ENCODE data around the gene RSF1. TPM values are rescaled to one million over a fixed set of nuclear protein-coding genes. Genes with fewer than 3 reads are reported as not detected.

The RSF1 gene
- total and polyA plus RNA-seq, 3 experiments from 2014 or later = 51.2 to 57.0 (median 54.2) TPM

DNA sequence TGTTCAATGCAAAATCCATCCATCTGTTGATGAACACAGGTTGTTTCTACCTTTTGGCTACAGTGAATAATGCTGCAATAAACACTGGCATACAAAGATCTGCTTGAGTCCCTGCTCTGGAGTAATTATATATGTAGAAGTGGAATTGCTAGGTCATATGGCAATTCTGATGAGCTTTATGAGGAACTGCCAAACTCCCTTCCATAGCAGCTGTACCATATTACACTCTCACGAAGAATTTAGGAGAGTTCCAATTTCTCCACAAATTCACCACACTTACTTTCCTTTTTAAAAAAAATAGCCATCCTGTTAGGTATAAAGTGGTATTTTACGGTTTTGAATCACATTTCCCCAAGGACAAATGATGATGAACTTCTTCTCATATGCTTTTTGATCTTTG, 62.2 kb downstream of the RSF1 start:
- Mint-ChIP-seq H3K36me3 (peaks cover 4 to 71% (median 20%) of the 10 kb centered on the region in 3 donors), H3K27ac (peak overlapping the region in 2 of 8 donors; percentile 7 to 29), H3K27me3 (no peaks in the 10 kb centered on the region), H3K4me3 (no peak overlapping the region), H3K4me1 (peaks cover 29 to 46% (median 37%) of the 10 kb centered on the region in 3 donors), H3K9me3 (no peaks in the 10 kb centered on the region)
- Histone ChIP-seq H3K9me3 (ENCODE audit: low read length) (no peaks in the 10 kb centered on the region), H3K27ac (ENCODE audit: low read depth, low read length) (no peak overlapping the region), H3K4me3 (ENCODE audit: low read length) (no peak overlapping the region), H3K36me3 (ENCODE audit: insufficient read depth, low read length) (peaks cover 12% of the 10 kb centered on the region), H3K27me3 (ENCODE audit: insufficient read depth, low read length, poor library complexity, severe bottlenecking) (no peaks in the 10 kb centered on the region), H3K4me1 (ENCODE audit: insufficient read depth, low read length) (no peaks in the 10 kb centered on the region)
- ChIA-PET POLR2A (no interaction called here), CTCF (no interaction called here)
- no peak for DNase-seq

DNA sequence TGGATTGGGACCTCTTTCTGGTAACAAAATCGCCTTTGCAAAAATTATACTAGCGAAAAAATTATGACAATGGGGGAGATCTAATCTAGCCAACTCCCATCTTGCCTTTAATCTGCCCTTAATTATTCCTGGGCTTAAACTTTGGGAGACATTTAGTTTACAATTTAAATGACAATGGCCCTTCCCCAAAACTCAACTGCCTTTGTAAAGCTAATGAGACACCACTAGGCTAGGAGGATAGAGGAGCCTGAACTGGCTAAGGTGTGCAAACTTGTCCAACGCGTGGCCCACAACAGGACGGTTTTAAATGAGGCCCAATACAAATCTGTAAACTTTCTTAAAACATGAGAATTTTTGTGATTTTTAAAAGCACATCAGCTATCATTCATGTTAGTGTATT, 67.3 kb downstream of the RSF1 start:
- Mint-ChIP-seq H3K36me3 (peaks cover 4 to 52% (median 16%) of the 10 kb centered on the region in 3 donors), H3K4me1 (peaks cover 50 to 69% (median 60%) of the 10 kb centered on the region in 3 donors), H3K4me3 (no peak overlapping the region), H3K27me3 (no peaks in the 10 kb centered on the region), H3K27ac (no peak overlapping the region), H3K9me3 (no peaks in the 10 kb centered on the region)
- H3K4me3 ChIP-seq (ENCODE audit: low read length) = no peak overlapping the region
- ChIA-PET CTCF (no interaction called here), POLR2A (no interaction called here)
- no peaks in the 10 kb centered on the region for H3K9me3 ChIP-seq (ENCODE audit: low read length)
- H3K27ac ChIP-seq (ENCODE audit: low read depth, low read length) = no peak overlapping the region
- no peaks in the 10 kb centered on the region for H3K4me1 ChIP-seq (ENCODE audit: insufficient read depth, low read length)
- H3K27me3 ChIP-seq (ENCODE audit: insufficient read depth, low read length, poor library complexity, severe bottlenecking) = no peaks in the 10 kb centered on the region
- no peak for DNase-seq
- peaks cover 6% of the 10 kb centered on the region for H3K36me3 ChIP-seq (ENCODE audit: insufficient read depth, low read length)

DNA sequence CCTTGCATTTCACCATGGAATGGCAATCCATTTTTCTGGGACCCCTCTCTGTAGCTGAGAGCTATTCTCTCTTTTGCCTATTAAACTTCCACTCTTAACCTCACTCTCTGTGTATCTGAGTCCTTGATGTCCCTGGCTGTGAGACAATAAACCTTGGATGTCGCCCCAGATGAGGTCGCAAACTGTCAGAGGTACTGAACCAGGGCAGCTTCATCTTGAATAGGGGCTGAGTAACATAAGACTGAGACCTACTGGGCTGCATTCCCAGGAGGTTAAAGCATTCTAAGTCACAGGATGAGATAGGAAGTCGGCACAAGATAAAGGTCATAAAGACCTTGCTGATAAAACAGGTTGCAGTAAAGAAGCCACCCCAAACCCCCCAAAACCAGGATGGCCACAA, 68.0 kb downstream of the RSF1 start:
- H3K27me3 Mint-ChIP-seq = no peaks in the 10 kb centered on the region
- no peaks in the 10 kb centered on the region for H3K9me3 Mint-ChIP-seq

DNA sequence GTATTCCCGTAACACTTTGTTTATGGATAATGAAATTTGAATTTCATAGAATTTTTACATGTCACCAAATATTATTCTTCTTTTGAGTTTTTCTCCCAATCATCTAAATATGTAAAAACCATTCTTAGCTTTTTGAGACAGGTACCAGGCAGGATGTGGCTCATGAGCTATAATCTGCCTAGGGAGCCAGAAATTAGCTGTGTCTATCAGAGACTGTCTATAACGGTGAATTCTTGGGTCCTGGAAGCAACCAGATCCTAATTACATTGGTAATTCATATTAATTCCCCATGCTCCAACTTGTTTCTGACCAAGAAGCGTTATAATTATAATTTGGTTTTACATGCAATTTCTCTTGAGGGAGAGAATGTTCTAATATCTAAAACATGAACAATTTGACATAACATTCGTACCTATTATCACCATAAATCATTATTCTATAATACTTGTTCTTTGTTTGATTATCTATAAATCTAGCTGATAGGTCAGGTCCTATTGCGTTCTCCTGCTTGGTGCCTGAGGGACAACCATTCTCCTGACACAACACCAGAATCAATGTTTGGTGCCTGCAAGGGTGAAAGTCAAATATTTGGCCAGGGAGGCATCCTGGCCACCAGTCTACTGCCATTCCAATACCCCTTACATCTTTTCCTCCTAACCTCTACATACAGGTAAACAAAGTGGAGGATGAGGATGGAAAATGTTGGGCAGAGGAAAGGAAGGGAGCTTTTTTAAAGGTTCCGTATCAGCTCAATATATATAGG, 69.9 kb downstream of the RSF1 start:
- peaks cover 4 to 48% (median 14%) of the 10 kb centered on the region in 3 donors for H3K36me3 Mint-ChIP-seq
- Histone ChIP-seq H3K4me1 (ENCODE audit: insufficient read depth, low read length) (no peaks in the 10 kb centered on the region), H3K27me3 (ENCODE audit: insufficient read depth, low read length, poor library complexity, severe bottlenecking) (no peaks in the 10 kb centered on the region), H3K36me3 (ENCODE audit: insufficient read depth, low read length) (peaks cover 6% of the 10 kb centered on the region), H3K4me3 (ENCODE audit: low read length) (no peak overlapping the region), H3K27ac (ENCODE audit: low read depth, low read length) (no peak overlapping the region), H3K9me3 (ENCODE audit: low read length) (no peaks in the 10 kb centered on the region)
- peak overlapping the region in 1 of 7 donors; percentile 54 for H3K4me3 Mint-ChIP-seq
- ChIA-PET CTCF (no interaction called here), POLR2A (no interaction called here)
- DNase-seq = no peak
- no peaks in the 10 kb centered on the region for H3K9me3 Mint-ChIP-seq
- no peaks in the 10 kb centered on the region for H3K27me3 Mint-ChIP-seq
- peaks cover 53 to 72% (median 67%) of the 10 kb centered on the region in 3 donors for H3K4me1 Mint-ChIP-seq
- no peak overlapping the region for H3K27ac Mint-ChIP-seq

More for the DNA sequence above, 68.0 kb downstream of the RSF1 start:
- H3K4me3 Mint-ChIP-seq = no peak overlapping the region
- Histone ChIP-seq H3K4me3 (ENCODE audit: low read length) (no peak overlapping the region), H3K4me1 (ENCODE audit: insufficient read depth, low read length) (no peaks in the 10 kb centered on the region), H3K27ac (ENCODE audit: low read depth, low read length) (no peak overlapping the region), H3K27me3 (ENCODE audit: insufficient read depth, low read length, poor library complexity, severe bottlenecking) (no peaks in the 10 kb centered on the region), H3K36me3 (ENCODE audit: insufficient read depth, low read length) (peaks cover 6% of the 10 kb centered on the region), H3K9me3 (ENCODE audit: low read length) (no peaks in the 10 kb centered on the region)
- H3K27ac Mint-ChIP-seq = peak overlapping the region in 1 of 8 donors; percentile 47
- peaks cover 53 to 69% (median 64%) of the 10 kb centered on the region in 3 donors for H3K4me1 Mint-ChIP-seq
- ChIA-PET CTCF (no interaction called here), POLR2A (no interaction called here)
- no peak for DNase-seq
- H3K36me3 Mint-ChIP-seq = peaks cover 4 to 50% (median 16%) of the 10 kb centered on the region in 3 donors

DNA sequence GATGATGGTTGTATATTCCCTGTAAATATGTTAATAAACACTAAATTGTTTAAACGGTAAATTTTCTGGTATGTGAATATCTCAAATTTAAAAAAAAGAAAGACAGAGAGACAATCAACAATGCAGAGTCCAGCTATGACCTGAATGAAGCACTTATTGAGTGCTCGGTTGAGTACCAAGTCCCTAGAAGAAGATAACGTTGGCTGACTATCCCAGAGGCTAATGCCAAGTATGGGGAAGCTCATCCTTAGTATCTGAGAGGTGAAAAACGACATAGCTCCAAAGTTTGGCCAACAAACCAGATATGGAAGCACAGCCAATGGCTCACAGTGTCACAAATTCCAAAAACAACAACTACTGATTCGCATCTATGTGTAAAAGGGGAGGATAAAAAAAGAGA, 71.3 kb downstream of the RSF1 start:
- DNase-seq = no peak
- POLR2A ChIA-PET = no interaction called here
- Histone ChIP-seq H3K27me3 (ENCODE audit: insufficient read depth, low read length, poor library complexity, severe bottlenecking) (no peaks in the 10 kb centered on the region), H3K4me1 (ENCODE audit: insufficient read depth, low read length) (no peaks in the 10 kb centered on the region), H3K27ac (ENCODE audit: low read depth, low read length) (no peak overlapping the region), H3K4me3 (ENCODE audit: low read length) (no peak overlapping the region), H3K9me3 (ENCODE audit: low read length) (no peaks in the 10 kb centered on the region), H3K36me3 (ENCODE audit: insufficient read depth, low read length) (no peaks in the 10 kb centered on the region)
- no peaks in the 10 kb centered on the region for H3K27me3 Mint-ChIP-seq
- CTCF ChIA-PET = no interaction called here
- H3K27ac Mint-ChIP-seq = peak overlapping the region in 1 of 8 donors; percentile 18
- no peaks in the 10 kb centered on the region for H3K9me3 Mint-ChIP-seq
- peaks cover 47 to 69% (median 68%) of the 10 kb centered on the region in 3 donors for H3K4me1 Mint-ChIP-seq
- no peak overlapping the region for H3K4me3 Mint-ChIP-seq
- peaks cover 0 to 47% (median 12%) of the 10 kb centered on the region in 3 donors for H3K36me3 Mint-ChIP-seq

DNA sequence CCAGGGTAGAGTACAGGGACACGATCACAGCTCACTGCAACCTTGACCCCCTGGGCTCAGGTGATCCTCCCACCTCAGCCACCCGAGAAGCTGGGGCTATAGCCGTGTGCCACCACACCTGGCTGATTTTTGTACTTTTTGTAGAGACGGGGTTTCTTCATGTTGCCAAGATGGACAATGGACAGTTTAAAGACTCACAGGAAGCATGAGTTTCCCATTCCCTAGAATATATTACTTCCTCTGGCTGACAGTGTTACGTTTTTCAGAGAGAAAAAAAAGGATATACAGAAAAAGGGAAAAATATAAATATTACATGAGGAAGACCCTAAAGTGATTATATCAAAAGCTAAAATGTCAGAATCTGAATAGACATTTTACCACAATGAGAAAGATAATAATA, 72.3 kb downstream of the RSF1 start:
- no peaks in the 10 kb centered on the region for H3K9me3 ChIP-seq (ENCODE audit: low read length)
- H3K27ac ChIP-seq (ENCODE audit: low read depth, low read length) = no peak overlapping the region
- H3K36me3 ChIP-seq (ENCODE audit: insufficient read depth, low read length) = no peaks in the 10 kb centered on the region
- POLR2A ChIA-PET = no interaction called here
- no peak overlapping the region for H3K27ac Mint-ChIP-seq
- H3K4me3 Mint-ChIP-seq = no peak overlapping the region
- no peaks in the 10 kb centered on the region for H3K27me3 Mint-ChIP-seq
- no peak for DNase-seq
- peaks cover 43 to 64% (median 61%) of the 10 kb centered on the region in 3 donors for H3K4me1 Mint-ChIP-seq
- H3K4me3 ChIP-seq (ENCODE audit: low read length) = no peak overlapping the region
- no peaks in the 10 kb centered on the region for H3K27me3 ChIP-seq (ENCODE audit: insufficient read depth, low read length, poor library complexity, severe bottlenecking)
- no peaks in the 10 kb centered on the region for H3K9me3 Mint-ChIP-seq
- H3K36me3 Mint-ChIP-seq = peaks cover 0 to 40% (median 5%) of the 10 kb centered on the region in 3 donors
- CTCF ChIA-PET = no interaction called here
- no peaks in the 10 kb centered on the region for H3K4me1 ChIP-seq (ENCODE audit: insufficient read depth, low read length)

DNA sequence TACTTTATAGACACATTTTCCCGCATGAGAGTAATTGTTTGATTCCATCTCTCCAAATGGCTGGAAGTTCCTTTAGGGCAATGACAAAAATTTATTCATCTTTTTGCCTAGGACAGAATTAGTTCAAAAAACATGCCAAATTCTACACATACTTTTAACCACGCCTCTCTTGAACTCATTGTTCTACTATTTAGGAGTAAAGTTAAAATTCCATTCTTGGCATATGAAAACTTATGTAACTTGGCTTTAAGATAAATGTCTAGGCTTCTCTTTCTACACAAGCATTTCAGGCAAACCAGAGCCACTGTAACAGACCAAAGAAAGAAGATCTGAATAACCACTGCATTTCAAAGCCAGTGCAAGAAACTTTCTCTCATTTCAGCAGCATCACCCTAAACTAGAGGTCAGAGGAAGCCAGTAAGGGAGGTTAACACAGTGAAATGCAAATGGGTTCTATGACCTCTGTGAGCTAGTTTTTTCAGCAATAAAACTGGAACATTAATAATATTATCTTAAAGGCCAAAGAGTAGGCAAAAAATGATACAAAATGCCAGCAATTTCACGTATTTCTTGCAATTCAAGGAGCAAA, 73.0 kb downstream of the RSF1 start:
- H3K36me3 Mint-ChIP-seq = peaks cover 0 to 41% (median 10%) of the 10 kb centered on the region in 3 donors
- peak overlapping the region in 3 of 8 donors; percentile 25 to 51 (median 50) for H3K27ac Mint-ChIP-seq
- Histone ChIP-seq H3K4me1 (ENCODE audit: insufficient read depth, low read length) (no peaks in the 10 kb centered on the region), H3K27ac (ENCODE audit: low read depth, low read length) (no peak overlapping the region), H3K4me3 (ENCODE audit: low read length) (no peak overlapping the region), H3K9me3 (ENCODE audit: low read length) (no peaks in the 10 kb centered on the region), H3K36me3 (ENCODE audit: insufficient read depth, low read length) (no peaks in the 10 kb centered on the region), H3K27me3 (ENCODE audit: insufficient read depth, low read length, poor library complexity, severe bottlenecking) (no peaks in the 10 kb centered on the region)
- H3K9me3 Mint-ChIP-seq = no peaks in the 10 kb centered on the region
- no peak for DNase-seq
- POLR2A ChIA-PET = interaction anchor here (0.5 kb wide), 1 partner anchor 19 kb away, joined by 5 read pairs; no protein-coding TSS in a partner anchor
- H3K4me1 Mint-ChIP-seq = peaks cover 41 to 58% (median 56%) of the 10 kb centered on the region in 3 donors
- no peak overlapping the region for H3K4me3 Mint-ChIP-seq
- CTCF ChIA-PET = no interaction called here
- peaks cover 0 to 2% of the 10 kb centered on the region in 2 donors for H3K27me3 Mint-ChIP-seq

DNA sequence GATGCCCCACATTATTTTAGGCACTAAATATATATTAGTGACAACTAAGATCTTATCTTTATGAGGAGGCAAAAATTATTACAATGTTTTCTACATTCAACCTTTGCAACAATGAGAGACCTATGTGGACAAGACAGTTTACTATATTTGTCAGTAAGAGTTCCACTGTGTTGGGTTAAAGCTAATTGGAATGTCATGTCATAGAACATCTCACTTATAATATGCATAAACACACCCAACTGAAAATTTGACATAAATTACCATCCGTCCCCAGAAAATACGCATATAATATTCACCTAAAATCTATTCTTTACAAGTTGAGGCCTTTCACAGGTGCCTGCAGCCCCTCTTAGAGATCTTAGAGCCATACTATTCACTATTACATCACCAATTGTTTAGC, 84.0 kb downstream of the RSF1 start:
- H3K27ac Mint-ChIP-seq = no peak overlapping the region
- ChIA-PET POLR2A (no interaction called here), CTCF (no interaction called here)
- H3K36me3 ChIP-seq (ENCODE audit: insufficient read depth, low read length) = peaks cover 19% of the 10 kb centered on the region
- H3K27me3 Mint-ChIP-seq = no peaks in the 10 kb centered on the region
- H3K27me3 ChIP-seq (ENCODE audit: insufficient read depth, low read length, poor library complexity, severe bottlenecking) = no peaks in the 10 kb centered on the region
- peaks cover 0 to 7% (median 0%) of the 10 kb centered on the region in 5 donors for H3K9me3 Mint-ChIP-seq
- H3K27ac ChIP-seq (ENCODE audit: low read depth, low read length) = no peak overlapping the region
- H3K4me1 ChIP-seq (ENCODE audit: insufficient read depth, low read length) = no peaks in the 10 kb centered on the region
- no peaks in the 10 kb centered on the region for H3K9me3 ChIP-seq (ENCODE audit: low read length)
- H3K4me1 Mint-ChIP-seq = no peaks in the 10 kb centered on the region
- no peak overlapping the region for H3K4me3 ChIP-seq (ENCODE audit: low read length)
- DNase-seq = no peak
- H3K36me3 Mint-ChIP-seq = peaks cover 31 to 72% (median 34%) of the 10 kb centered on the region in 3 donors
- no peak overlapping the region for H3K4me3 Mint-ChIP-seq
